AG04449 (cell line): ENCODE data around the gene MKNK2.

ENCODE experiments used
- CTCF ChIA-PET: fragments of 350-600 bp; formaldehyde crosslinking; extraction: SDS; loops from one replicate; lab custom pipeline; 2021; ENCODE audit warnings: antibody characterized with exemption; lab: Yijun Ruan, JAX
- POLR2A ChIA-PET: fragments of 400-600, 350-600 bp; formaldehyde crosslinking; extraction: SDS; loops from one replicate; lab custom pipeline; 2020; ENCODE audit warnings: antibody characterized with exemption, inconsistent platforms; lab: Yijun Ruan, JAX
- DNase-seq: peaks from one replicate; pipeline ENCODE4 v3.0.0-alpha.2; 2010; ENCODE audit warnings: low read depth, low spot score
- H3K4me3 ChIP-seq: 2 replicates; pipeline ENCODE4 v1.5.1; 2011; ENCODE audit warnings: low read depth, mild to moderate bottlenecking, control low read depth, low read length
- TF ChIP-seq, protein P1 (sequence below): IDR thresholded peaks from one replicate; pipeline ENCODE4 v1.5.1; 2011; ENCODE audit warnings: mild to moderate bottlenecking, moderate library complexity, low read length, control low read depth, inconsistent platforms; ENCODE audit not compliant: insufficient read depth; ENCODE audit errors: missing control alignments

The MKNK2 gene

DNA sequence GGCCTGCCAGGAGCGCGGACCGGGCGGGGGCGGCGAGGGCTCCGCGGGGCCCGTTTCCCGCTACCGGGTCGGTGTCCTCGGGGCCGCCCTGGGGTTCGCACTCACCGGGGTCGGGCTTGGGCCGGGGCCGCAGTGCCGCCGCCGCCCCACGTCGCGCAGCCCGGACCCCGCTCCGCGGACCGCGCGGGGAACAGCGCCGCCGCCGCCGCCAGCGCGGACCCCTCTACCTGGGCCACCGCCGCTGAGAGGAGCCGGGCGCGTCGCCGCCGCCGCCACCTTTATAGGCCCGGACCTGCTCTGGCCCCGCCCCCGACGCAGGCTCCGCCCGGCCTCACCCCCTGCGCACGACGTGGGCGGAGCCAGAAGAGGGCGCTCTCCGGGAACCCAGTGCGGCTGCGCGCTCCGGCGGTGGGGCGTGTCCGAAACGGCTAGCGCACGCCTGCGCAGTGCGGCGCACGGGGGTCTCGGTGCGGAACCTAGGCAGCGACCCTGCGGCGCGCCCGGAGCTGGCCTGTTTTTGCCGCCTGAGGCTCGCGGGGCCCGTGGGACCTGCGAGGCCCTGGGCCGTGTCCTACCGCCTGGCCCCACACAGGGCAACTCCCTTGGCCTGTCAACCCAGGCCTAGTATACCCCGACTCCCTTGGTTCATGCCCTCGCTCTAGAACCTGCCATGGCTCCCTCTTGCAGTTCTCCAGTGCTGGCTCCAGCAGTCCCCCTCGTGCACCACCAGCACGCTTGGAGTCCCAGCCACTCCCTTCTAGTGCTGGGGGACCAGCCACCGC is at the start of gene MKNK2:
TSS of gene MKNK2 (minus strand) at position 254 of the 782 bp plus-strand sequence. CDS start 393 bp downstream, outside the sequence.
- CTCF ChIA-PET: interaction anchor here (0.6 to 2.8 kb wide), 11 partner anchors 8 to 265 kb away, joined by 3 to 15 read pairs (median 4); no protein-coding TSS in a partner anchor
- POLR2A ChIA-PET: interaction anchor here (0.6 to 2.1 kb wide), 5 partner anchors 9 to 19 kb away, joined by 3 to 11 read pairs (median 3); no protein-coding TSS in a partner anchor
- no peak for DNase-seq
- TF ChIP-seq, protein P1, sequence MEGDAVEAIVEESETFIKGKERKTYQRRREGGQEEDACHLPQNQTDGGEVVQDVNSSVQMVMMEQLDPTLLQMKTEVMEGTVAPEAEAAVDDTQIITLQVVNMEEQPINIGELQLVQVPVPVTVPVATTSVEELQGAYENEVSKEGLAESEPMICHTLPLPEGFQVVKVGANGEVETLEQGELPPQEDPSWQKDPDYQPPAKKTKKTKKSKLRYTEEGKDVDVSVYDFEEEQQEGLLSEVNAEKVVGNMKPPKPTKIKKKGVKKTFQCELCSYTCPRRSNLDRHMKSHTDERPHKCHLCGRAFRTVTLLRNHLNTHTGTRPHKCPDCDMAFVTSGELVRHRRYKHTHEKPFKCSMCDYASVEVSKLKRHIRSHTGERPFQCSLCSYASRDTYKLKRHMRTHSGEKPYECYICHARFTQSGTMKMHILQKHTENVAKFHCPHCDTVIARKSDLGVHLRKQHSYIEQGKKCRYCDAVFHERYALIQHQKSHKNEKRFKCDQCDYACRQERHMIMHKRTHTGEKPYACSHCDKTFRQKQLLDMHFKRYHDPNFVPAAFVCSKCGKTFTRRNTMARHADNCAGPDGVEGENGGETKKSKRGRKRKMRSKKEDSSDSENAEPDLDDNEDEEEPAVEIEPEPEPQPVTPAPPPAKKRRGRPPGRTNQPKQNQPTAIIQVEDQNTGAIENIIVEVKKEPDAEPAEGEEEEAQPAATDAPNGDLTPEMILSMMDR: peak; percentile 79
- peak within 1 kb of the TSS; percentile 73 for H3K4me3 ChIP-seq

DNA sequence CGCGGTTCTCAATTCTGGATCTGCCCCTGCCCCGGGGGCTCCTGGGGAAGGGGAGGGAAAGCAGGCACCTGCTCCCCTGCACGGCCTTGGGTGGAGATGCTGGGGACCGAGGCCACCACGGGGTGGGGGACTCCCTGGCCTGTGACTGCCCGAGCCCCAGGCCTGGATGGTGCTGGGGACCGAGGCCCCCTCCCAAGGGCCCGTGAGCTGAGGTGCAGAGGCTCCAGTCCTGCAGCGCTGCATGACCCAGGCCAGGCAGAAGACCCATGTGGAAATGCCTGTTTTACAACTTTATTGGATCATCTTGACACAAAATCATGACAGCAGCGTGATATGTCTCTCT is 49.6 kb upstream of the MKNK2 start:
- H3K4me3 ChIP-seq: no peak overlapping the region
- ChIA-PET POLR2A (no interaction called here), CTCF (no interaction called here)
- no peak for DNase-seq
- TF ChIP-seq, protein P1: no peak

DNA sequence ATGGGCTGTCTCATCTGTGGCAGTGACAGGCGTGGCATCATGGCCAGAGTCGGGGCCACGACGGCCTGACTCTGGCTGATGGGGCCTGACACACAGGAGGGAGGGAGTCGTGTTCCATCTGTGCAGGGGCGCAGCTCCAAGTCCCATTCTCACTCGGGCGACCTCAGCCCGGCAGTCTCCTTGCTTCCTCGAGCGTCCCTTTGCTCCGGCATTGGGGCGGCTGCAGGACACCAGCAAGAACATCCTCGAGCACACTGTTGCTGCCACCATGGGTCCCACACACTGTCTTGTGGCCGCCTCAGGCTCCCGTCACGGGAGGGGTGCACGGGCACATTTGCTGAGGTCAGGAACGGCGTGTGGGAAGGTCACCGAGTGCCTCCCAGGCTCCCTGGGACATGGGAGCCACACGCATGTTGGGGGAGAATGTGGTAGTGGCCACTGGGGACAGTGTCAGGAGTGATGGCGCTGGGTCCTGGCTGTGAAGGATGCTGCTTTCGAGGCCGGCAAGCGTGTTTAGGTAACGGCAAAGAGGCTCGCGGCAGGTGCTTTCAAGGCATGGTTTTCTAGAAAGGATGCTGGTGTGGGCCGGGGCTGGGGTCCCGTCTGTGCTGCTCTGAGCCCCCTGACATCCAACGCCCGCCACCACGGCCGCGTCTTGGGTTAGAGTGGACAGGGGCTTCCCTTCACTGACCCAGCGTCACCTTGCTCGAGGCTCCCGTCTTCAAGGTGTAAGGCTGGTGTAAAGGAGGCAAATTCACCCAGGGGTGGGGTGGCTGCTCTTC is 49.1 kb upstream of the MKNK2 start:
- no peak overlapping the region for H3K4me3 ChIP-seq
- TF ChIP-seq, protein P1: no peak
- no peak for DNase-seq
- CTCF ChIA-PET: no interaction called here
- POLR2A ChIA-PET: no interaction called here

DNA sequence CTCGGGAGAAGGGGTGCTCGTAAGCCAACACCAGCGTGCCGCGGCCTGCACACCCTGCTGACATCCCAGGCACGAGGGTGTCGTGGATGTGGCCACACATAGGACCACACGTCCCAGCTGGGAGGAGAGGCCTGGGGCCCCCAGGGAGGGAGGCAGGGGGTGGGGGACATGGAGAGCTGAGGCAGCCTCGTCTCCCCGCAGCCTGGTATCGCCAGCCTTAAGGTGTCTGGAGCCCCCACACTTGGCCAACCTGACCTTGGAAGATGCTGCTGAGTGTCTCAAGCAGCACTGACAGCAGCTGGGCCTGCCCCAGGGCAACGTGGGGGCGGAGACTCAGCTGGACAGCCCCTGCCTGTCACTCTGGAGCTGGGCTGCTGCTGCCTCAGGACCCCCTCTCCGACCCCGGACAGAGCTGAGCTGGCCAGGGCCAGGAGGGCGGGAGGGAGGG is 48.0 kb upstream of the MKNK2 start:
- H3K4me3 ChIP-seq: no peak overlapping the region
- ChIA-PET POLR2A (no interaction called here), CTCF (no interaction called here)
- DNase-seq: no peak
- TF ChIP-seq, protein P1: no peak

DNA sequence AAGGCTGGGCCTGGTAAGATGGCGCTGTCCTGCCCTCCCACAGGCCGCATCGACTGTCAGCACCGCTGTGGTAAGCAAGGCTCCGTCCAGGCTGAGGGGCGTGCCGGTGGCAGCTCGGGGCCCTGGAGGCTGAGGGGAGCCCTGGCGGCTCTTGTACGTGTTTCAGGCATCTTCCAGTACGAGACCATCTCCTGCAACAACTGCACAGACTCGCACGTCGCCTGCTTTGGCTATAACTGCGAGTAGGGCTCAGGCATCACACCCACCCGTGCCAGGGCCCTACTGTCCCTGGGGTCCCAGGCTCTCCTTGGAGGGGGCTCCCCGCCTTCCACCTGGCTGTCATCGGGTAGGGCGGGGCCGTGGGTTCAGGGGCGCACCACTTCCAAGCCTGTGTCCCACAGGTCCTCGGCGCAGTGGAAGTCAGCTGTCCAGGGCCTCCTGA is 46.9 kb upstream of the MKNK2 start:
- H3K4me3 ChIP-seq: no peak overlapping the region
- no peak for DNase-seq
- TF ChIP-seq, protein P1: no peak
- ChIA-PET POLR2A (no interaction called here), CTCF (interaction anchor here (0.9 to 2.0 kb wide), 2 partner anchors 79 to 142 kb away, joined by 3 to 10 read pairs; no protein-coding TSS in a partner anchor)
